H9 (cell line): ENCODE results near the gene NDC1. TPM values are rescaled to one million over a fixed set of nuclear protein-coding genes. Genes with fewer than 3 reads are reported as not detected.

ENCODE experiments used
- DNase-seq: peaks from one replicate; pipeline ENCODE4 v3.0.0-alpha.2; 2017
- H2AFZ ChIP-seq: one replicate; pipeline ENCODE4 v1.6.1; 2013; ENCODE audit warnings: mild to moderate bottlenecking, low read length, control low read depth, moderate library complexity
- H2AK5ac ChIP-seq: 2 replicates; pipeline ENCODE4 v1.6.1; 2013; ENCODE audit warnings: low read length, control low read depth, mixed read lengths; ENCODE audit not compliant: insufficient read length
- H2BK120ac ChIP-seq: one replicate; pipeline ENCODE4 v1.6.1; 2013; ENCODE audit warnings: low read depth, mild to moderate bottlenecking, low read length, control low read depth, inconsistent platforms; ENCODE audit not compliant: poor library complexity, severe bottlenecking
- H2BK12ac ChIP-seq: 2 replicates; pipeline ENCODE4 v1.6.1; 2013; ENCODE audit warnings: low read length, control low read depth, mixed read lengths, low read depth; ENCODE audit not compliant: insufficient read length
- H2BK15ac ChIP-seq: 2 replicates; pipeline ENCODE4 v1.6.1; 2013; ENCODE audit warnings: low read depth, low read length, control low read depth
- H2BK20ac ChIP-seq: one replicate; pipeline ENCODE4 v1.6.1; 2013; ENCODE audit warnings: low read depth, mild to moderate bottlenecking, low read length, control low read depth, inconsistent platforms; ENCODE audit not compliant: poor library complexity, severe bottlenecking
- H2BK5ac ChIP-seq: 2 replicates; pipeline ENCODE4 v1.6.1; 2013; ENCODE audit warnings: low read length, control low read depth, mixed read lengths; ENCODE audit not compliant: insufficient read length
- H3K14ac ChIP-seq: 2 replicates; pipeline ENCODE4 v1.6.1; 2013; ENCODE audit warnings: low read length, control low read depth; ENCODE audit not compliant: insufficient read depth
- H3K18ac ChIP-seq: 2 replicates; pipeline ENCODE4 v1.6.1; 2013; ENCODE audit warnings: low read depth, mild to moderate bottlenecking, mixed read lengths, low read length, control low read depth; ENCODE audit not compliant: insufficient read length
- H3K23ac ChIP-seq: 2 replicates; pipeline ENCODE4 v1.6.1; 2013; ENCODE audit warnings: low read length, control low read depth, mixed read lengths, low read depth; ENCODE audit not compliant: insufficient read length
- H3K23me2 ChIP-seq: 2 replicates; pipeline ENCODE4 v1.6.1; 2013; ENCODE audit warnings: low read depth, mild to moderate bottlenecking, mixed read lengths, low read length, control low read depth; ENCODE audit not compliant: insufficient read length, poor library complexity, severe bottlenecking
- H3K27ac ChIP-seq: 2 replicates; pipeline ENCODE4 v1.5.1; 2013; ENCODE audit warnings: low read length, control low read depth, mixed read lengths, low read depth; ENCODE audit not compliant: insufficient read length
- H3K27me3 ChIP-seq: 2 replicates; pipeline ENCODE4 v1.6.1; 2013; ENCODE audit warnings: low read length, control low read depth, inconsistent platforms; ENCODE audit not compliant: insufficient read depth
- H3K4ac ChIP-seq: 2 replicates; pipeline ENCODE4 v1.6.1; 2013; ENCODE audit warnings: low read depth, mild to moderate bottlenecking, control low read depth, inconsistent platforms, low read length, moderate library complexity
- H3K4me1 ChIP-seq: 2 replicates; pipeline ENCODE4 v1.6.1; 2013; ENCODE audit warnings: low read length, control low read depth, inconsistent platforms; ENCODE audit not compliant: insufficient read depth
- H3K4me2 ChIP-seq: 2 replicates; pipeline ENCODE4 v1.6.1; 2013; ENCODE audit warnings: low read length, control low read depth, mixed read lengths; ENCODE audit not compliant: insufficient read length, insufficient read depth
- H3K56ac ChIP-seq: 2 replicates; pipeline ENCODE4 v1.6.1; 2013; ENCODE audit warnings: low read depth, mild to moderate bottlenecking, mixed read lengths, low read length, control low read depth; ENCODE audit not compliant: insufficient read length
- H3K79me1 ChIP-seq: 2 replicates; pipeline ENCODE4 v1.6.1; 2013; ENCODE audit warnings: low read depth, mild to moderate bottlenecking, moderate library complexity, low read length, control low read depth, inconsistent platforms; ENCODE audit not compliant: insufficient read depth, poor library complexity, severe bottlenecking
- H3K79me2 ChIP-seq: 2 replicates; pipeline ENCODE4 v1.6.1; 2013; ENCODE audit warnings: low read length, control low read depth, inconsistent platforms; ENCODE audit not compliant: insufficient read depth
- H3K9ac ChIP-seq: 2 replicates; pipeline ENCODE4 v1.6.1; 2013; ENCODE audit warnings: low read length, control low read depth, mixed read lengths; ENCODE audit not compliant: insufficient read length; ENCODE audit errors: extremely low read depth
- H3K9me3 ChIP-seq: one replicate; pipeline ENCODE4 v1.6.1; 2013; ENCODE audit warnings: low read depth, low read length, inconsistent platforms; ENCODE audit not compliant: control insufficient read depth
- H3T11ph ChIP-seq: one replicate; pipeline ENCODE4 v1.6.1; 2013; ENCODE audit warnings: mild to moderate bottlenecking, low read length, control low read depth, inconsistent platforms
- H4K20me1 ChIP-seq: one replicate; pipeline ENCODE4 v1.6.1; 2013; ENCODE audit not compliant: control insufficient read depth, insufficient read length, insufficient read depth
- H4K5ac ChIP-seq: 2 replicates; pipeline ENCODE4 v1.6.1; 2013; ENCODE audit warnings: low read depth, mild to moderate bottlenecking, mixed read lengths, low read length, control low read depth; ENCODE audit not compliant: insufficient read length
- H4K8ac ChIP-seq: replicated peaks from 2 replicates; pipeline ENCODE4 v1.6.1; 2013; ENCODE audit warnings: low read length, control low read depth, mixed read lengths, low read depth; ENCODE audit not compliant: insufficient read length
- H4K91ac ChIP-seq: 2 replicates; pipeline ENCODE4 v1.6.1; 2013; ENCODE audit warnings: low read depth, mild to moderate bottlenecking, moderate library complexity, mixed read lengths, low read length, control low read depth; ENCODE audit not compliant: insufficient read length
- H3K27ac Mint-ChIP-seq, 3 experiments: 2 replicates in 2 of 3; 3 replicates in 1 of 3; pipeline ENCODE4 v1.8.0; 2020 to 2021; ENCODE audit warnings: mixed read lengths in 3 of 3, mild to moderate bottlenecking in 1 of 3, moderate library complexity in 1 of 3
- H3K27me3 Mint-ChIP-seq: 2 replicates; pipeline ENCODE4 v1.8.0; 2021; ENCODE audit warnings: low read depth, mild to moderate bottlenecking, moderate library complexity, mixed read lengths
- H3K36me3 Mint-ChIP-seq, 3 experiments: 2 replicates in 2 of 3; 3 replicates in 1 of 3; pipeline ENCODE4 v1.8.0; 2020 to 2021; ENCODE audit warnings: low read depth in 3 of 3, mixed read lengths in 3 of 3; ENCODE audit not compliant: insufficient read depth in 1 of 3
- H3K4me1 Mint-ChIP-seq, 2 experiments: 2 replicates each; pipeline ENCODE4 v1.8.0; 2020; ENCODE audit warnings: mixed read lengths in 2 of 2
- H3K4me3 Mint-ChIP-seq, 2 experiments: 2 replicates in 1 of 2; 3 replicates in 1 of 2; pipeline ENCODE4 v1.8.0; 2020 to 2021; ENCODE audit warnings: mild to moderate bottlenecking in 2 of 2, mixed read lengths in 2 of 2, moderate library complexity in 1 of 2
- H3K9me3 Mint-ChIP-seq, 2 experiments: 2 replicates in 1 of 2; 3 replicates in 1 of 2; pipeline ENCODE4 v1.8.0; 2020; ENCODE audit warnings: mild to moderate bottlenecking in 2 of 2, mixed read lengths in 2 of 2, moderate library complexity in 1 of 2
- CTCF ChIP-seq: fragments of 200-600 bp; sonication (generic); conservative IDR thresholded peaks from 3 replicates; pipeline ENCODE4 v1.8.0; 2021; ENCODE audit warnings: antibody characterized with exemption, mild to moderate bottlenecking
- WGBS: extraction: QIAGEN DNeasy Blood & Tissue Kit; methylation state at CpG from one replicate; pipeline ENCODE4 v1.1.7; 2013; ENCODE audit warnings: missing lambda C conversion rate, low lambda C conversion rate, mixed read lengths; ENCODE audit not compliant: insufficient read length; ENCODE audit errors: extremely low coverage; 5-methylcytosine and 5-hydroxymethylcytosine counted together
- total RNA-seq: library from RNA; stranded (reverse); gene quantifications from 2 replicates; pipeline ENCODE4 v1.2.1, GENCODE V29; 2021

NDC1 gene
- total RNA-seq, 1 experiment from 2014 or later: 49.3 TPM

DNA sequence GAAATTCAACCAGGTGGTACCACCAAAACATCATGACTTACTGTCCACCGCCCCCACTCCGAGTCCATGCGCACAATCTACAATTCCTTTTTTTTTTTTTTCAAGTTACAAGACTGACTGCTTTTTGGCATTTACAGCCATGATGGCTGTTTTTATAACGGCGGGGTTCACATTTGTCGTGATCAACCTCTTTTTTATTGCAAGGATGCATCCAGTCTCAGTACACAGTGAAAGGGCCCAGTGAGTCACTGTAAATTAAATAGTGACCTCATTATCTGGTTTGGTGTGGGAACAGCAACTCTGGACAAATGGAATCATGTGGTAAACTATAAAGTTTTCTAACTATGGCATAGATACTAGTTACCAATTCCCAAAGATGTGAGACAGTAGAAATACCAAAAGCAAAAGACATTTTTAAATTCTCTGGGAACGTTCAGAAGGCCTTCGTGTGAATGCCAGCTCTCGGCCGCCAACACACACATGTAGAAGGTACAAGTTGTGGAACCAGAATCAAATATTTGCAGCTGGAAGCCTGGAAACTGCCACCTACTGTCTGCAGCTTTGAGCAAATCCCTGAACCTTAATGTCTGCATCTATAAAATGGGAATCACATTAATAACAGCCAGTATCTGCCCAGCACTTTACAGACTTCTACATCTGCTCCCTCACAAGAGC, 104.0 kb downstream of the NDC1 start:
- H3K4me1 Mint-ChIP-seq: peaks cover 9 to 19% of the 10 kb centered on the region in 2 experiments
- Histone ChIP-seq H2BK15ac (no peak overlapping the region), H3K79me1 (no peaks in the 10 kb centered on the region), H3K4me2 (no peak overlapping the region), H3K27me3 (peaks cover 33% of the 10 kb centered on the region), H2BK20ac (no peak overlapping the region), H3K79me2 (no peaks in the 10 kb centered on the region), H3K56ac (no peak overlapping the region), H3K23ac (no peak overlapping the region), H2AFZ (no peak overlapping the region), H4K5ac (no peak overlapping the region), H4K91ac (no peak overlapping the region), H4K8ac (no peak overlapping the region), H3K4ac (no peak overlapping the region), H3T11ph (no peak overlapping the region), H3K18ac (no peak overlapping the region), H3K4me1 (no peaks in the 10 kb centered on the region), H3K9me3 (no peaks in the 10 kb centered on the region), H3K14ac (no peak overlapping the region), H3K23me2 (peaks cover 8% of the 10 kb centered on the region), H2AK5ac (no peak overlapping the region), H4K20me1 (no peaks in the 10 kb centered on the region), H3K9ac (no peak overlapping the region), H2BK5ac (no peak overlapping the region), H2BK12ac (no peak overlapping the region), H3K27ac (no peak overlapping the region), H2BK120ac (no peak overlapping the region)
- DNase-seq: no peak
- no peak overlapping the region for H3K27ac Mint-ChIP-seq
- WGBS: no CpG with 5 or more reads among the region's 10 CpGs
- no peak for TF ChIP-seq CTCF
- H3K4me3 Mint-ChIP-seq: no peak overlapping the region; a peak in 1 of 5 replicates
- no peaks in the 10 kb centered on the region for H3K9me3 Mint-ChIP-seq
- H3K36me3 Mint-ChIP-seq: no peaks in the 10 kb centered on the region
- H3K27me3 Mint-ChIP-seq: peaks cover 76% of the 10 kb centered on the region
